Stimulated activated effector memory CD8-positive, alpha-beta T cell treated with anti-CD3 and anti-CD28 coated beads, Interleukin-12 subunit alpha, Interleukin-12 subunit beta, amount 100 ng/mL, for 72 hours (primary cell): ENCODE measurements around the gene NUPR2.
A peak's percentile ranks its signal among the peaks of the same experiment; 100 is the strongest.
"Not testable (repeated sequence)": the region's sequence is repeated elsewhere in the genome, so short reads cannot be mapped to it uniquely, and the experiment has no call there.

Experiments
- ATAC-seq: fragments of 150-1000 bp; cut with Tn5 transposase; 2 replicates; pipeline ENCODE4 v1.10.0; 2021
- DNase-seq, 2 donors: peaks; one replicate each; pipeline ENCODE4 v3.0.0; 2021 to 2022; ENCODE audit warnings: low spot score in 2 of 2
- H3K27ac Mint-ChIP-seq: one replicate; pipeline ENCODE4 v1.8.0; 2022; ENCODE audit warnings: mild to moderate bottlenecking, mixed read lengths
- H3K36me3 Mint-ChIP-seq: one replicate; pipeline ENCODE4 v1.8.0; 2022; ENCODE audit warnings: mild to moderate bottlenecking, mixed read lengths
- H3K4me1 Mint-ChIP-seq: one replicate; pipeline ENCODE4 v1.8.0; 2022; ENCODE audit warnings: mixed read lengths
- H3K4me3 Mint-ChIP-seq: one replicate; pipeline ENCODE4 v1.8.0; 2022; ENCODE audit warnings: mild to moderate bottlenecking, mixed read lengths
- H3K9me3 Mint-ChIP-seq: one replicate; pipeline ENCODE4 v1.8.0; 2022; ENCODE audit warnings: mixed read lengths

Gene NUPR2

DNA sequence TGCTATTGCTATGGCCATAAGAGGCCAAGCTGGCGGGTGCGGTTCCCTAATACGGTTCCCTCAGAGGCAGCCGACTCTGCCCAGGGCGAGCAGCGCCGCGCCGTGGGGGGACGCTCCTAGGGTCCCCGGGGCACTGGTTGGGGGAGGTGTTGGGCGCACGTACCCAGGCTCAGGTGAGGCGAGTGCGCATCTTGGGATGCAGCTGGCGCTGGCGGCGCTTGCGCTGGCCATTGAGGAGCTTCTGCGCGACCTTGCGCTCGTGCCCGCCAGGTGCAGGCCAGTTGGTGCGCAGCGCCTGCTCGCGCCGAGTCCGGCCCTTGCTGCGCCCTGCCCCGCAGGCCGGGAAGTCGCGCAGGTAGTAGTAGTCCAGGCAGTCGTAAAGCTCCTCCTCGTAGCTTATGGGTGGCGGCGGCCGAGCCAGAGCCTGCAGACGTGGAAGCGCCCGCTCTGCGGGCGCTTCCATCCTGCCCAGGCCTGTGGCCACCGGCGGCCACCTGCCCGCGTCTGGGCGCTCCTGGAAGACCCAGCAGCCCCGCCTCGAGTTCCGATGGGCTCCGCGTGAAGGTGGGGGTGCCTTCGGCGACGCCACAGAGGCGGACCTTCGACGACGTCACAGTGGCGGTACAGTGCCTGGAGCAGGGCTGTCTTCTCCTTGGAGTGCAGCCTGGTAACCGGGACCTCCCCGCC lies at the start of gene NUPR2:
NUPR2 (minus strand) TSS at position 566 of the 687 bp plus-strand sequence; CDS start at position 463, 103 bp downstream.
- Mint-ChIP-seq H3K4me3 (no peak within 1 kb of the TSS), H3K4me1 (no peaks in the 10 kb centered on the region), H3K9me3 (no peaks in the 10 kb centered on the region), H3K27ac (no peak within 1 kb of the TSS), H3K36me3 (no peaks in the 10 kb centered on the region)
- DNase-seq (no peak), ATAC-seq (no peak)

DNA sequence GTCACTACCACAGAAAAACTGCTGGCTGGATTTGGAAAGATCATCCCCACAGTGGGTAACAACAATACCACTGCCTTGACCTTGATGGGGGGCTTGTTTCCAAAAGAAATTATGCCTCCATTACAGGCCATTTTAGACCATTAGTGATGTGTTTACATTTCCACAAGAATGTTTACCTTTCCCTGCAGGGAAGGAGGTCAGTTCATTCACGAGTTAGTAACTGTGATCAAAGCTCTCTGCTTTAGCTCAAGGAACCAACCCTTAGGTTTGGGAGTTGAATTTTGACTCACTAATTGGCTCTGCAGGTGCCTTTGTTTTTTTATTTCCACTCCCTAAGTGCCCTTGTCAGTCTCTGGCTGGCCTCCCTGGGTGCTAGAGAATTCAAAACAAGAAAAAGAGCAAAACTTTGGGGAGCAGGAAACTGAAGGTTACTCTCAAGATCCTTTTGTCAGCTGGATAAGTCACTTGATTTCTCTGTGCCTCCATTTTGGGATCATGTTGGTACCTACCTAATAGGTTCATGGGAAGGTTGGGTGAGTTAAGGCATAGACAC lies 41.1 kb upstream of the NUPR2 start:
- DNase-seq = no peak
- Mint-ChIP-seq H3K4me3 (no peak overlapping the region), H3K27ac (no peak overlapping the region), H3K36me3 (no peaks in the 10 kb centered on the region), H3K4me1 (no peaks in the 10 kb centered on the region), H3K9me3 (peaks cover 12% of the 10 kb centered on the region)
- ATAC-seq = no peak

GRCh38 chr7:56131062-56131461 lies 14.8 kb upstream of the NUPR2 start:
- H3K27ac Mint-ChIP-seq, DNase-seq, ATAC-seq, H3K4me3 Mint-ChIP-seq, H3K36me3 Mint-ChIP-seq, H3K4me1 Mint-ChIP-seq, H3K9me3 Mint-ChIP-seq: not testable (repeated sequence)

DNA sequence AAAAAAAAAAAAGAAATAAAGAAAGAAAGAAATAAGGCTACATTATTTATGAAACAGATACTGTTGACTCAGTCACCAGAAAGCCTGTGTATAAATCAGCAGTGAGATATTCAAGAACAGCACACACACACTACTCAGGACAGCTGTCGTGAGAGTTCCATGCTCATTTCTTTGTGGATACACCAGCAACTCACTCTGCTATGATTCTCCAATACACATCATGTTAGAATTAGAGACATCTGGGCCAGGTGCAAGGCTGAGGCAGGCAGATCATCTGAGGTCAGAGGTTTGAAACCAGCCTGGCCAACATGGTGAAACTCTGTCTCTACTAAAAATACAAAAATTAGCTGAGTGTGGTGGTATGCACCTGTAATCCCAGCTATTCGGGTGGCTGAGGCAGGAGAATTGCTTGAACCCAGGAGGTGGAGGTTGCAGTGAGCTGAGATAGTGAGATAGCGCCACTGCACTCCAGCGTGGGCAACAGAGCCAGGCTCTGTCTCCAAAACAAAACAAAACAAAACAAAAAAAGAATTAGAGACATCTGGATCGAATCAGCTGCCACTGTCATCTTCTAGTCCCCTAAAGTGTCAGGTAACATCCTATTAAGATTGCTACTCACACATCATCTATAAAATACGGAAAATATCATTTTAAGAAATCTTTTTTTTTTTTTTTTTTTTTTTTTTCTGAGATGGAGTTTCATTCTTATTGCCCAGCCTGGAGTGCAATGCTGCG lies 11.2 kb upstream of the NUPR2 start:
- no peak overlapping the region for H3K27ac Mint-ChIP-seq
- H3K4me1 Mint-ChIP-seq = no peaks in the 10 kb centered on the region
- DNase-seq (no peak), ATAC-seq (no peak)
- no peaks in the 10 kb centered on the region for H3K9me3 Mint-ChIP-seq
- H3K4me3 Mint-ChIP-seq = no peak overlapping the region
- H3K36me3 Mint-ChIP-seq = no peaks in the 10 kb centered on the region

DNA sequence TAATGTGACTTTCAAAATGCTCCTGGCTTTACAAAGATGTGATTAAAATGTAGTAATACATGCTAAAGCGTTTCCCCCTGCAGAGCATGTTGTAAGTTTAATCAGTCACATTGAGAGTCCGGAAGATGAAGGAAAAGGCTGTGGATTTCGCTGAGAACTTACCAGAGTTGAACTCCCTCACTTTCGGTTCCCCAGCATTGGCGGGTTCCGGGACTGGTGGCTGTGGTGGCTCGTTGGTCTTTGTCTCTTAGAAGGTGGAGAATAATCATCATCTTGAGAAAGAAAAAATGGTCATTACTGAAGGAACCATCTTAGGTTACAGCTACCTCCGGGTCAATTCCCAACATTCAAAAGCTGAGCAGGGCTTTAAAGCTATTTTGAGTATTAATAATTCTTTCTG lies 9.6 kb upstream of the NUPR2 start:
- no peaks in the 10 kb centered on the region for H3K36me3 Mint-ChIP-seq

GRCh38 chr7:56124981-56125380 lies 8.8 kb upstream of the NUPR2 start:
- no peaks in the 10 kb centered on the region for H3K9me3 Mint-ChIP-seq
- DNase-seq = no peak

More for the DNA sequence above, 9.6 kb upstream of the NUPR2 start:
- Mint-ChIP-seq H3K4me1 (no peaks in the 10 kb centered on the region), H3K27ac (no peak overlapping the region), H3K4me3 (no peak overlapping the region), H3K9me3 (no peaks in the 10 kb centered on the region)
- no peak for ATAC-seq
- DNase-seq = no peak

DNA sequence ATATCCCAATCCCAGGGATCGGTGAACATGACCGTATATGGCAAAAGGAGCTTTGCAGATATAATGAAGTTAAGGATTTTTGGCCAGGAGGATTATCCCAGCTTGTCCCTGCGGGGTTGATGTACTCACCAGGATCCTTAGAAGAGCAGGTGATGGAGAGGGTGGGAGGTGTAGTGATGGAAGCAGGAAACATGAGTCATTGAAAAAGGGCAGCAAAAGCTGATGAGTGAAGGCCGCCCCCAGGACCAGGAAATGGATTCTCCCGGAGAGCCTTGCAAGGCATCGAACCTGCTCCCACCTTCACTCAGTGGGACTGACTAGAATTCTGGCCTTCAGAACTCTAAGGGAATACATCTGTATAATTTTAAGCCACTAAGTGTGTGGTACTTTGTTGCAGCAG lies 5.2 kb upstream of the NUPR2 start:
- H3K4me3 Mint-ChIP-seq = no peak overlapping the region
- no peaks in the 10 kb centered on the region for H3K4me1 Mint-ChIP-seq
- no peaks in the 10 kb centered on the region for H3K9me3 Mint-ChIP-seq
- H3K36me3 Mint-ChIP-seq = no peaks in the 10 kb centered on the region
- DNase-seq = no peak
- ATAC-seq = no peak
- no peak overlapping the region for H3K27ac Mint-ChIP-seq

More at GRCh38 chr7:56124981-56125380, 8.8 kb upstream of the NUPR2 start:
- H3K4me1 Mint-ChIP-seq = no peaks in the 10 kb centered on the region
- no peaks in the 10 kb centered on the region for H3K36me3 Mint-ChIP-seq
- H3K27ac Mint-ChIP-seq = no peak overlapping the region
- no peak overlapping the region for H3K4me3 Mint-ChIP-seq
- no peak for ATAC-seq

- H3K4me3 Mint-ChIP-seq, H3K27ac Mint-ChIP-seq, H3K9me3 Mint-ChIP-seq, DNase-seq, ATAC-seq, H3K4me1 Mint-ChIP-seq, H3K36me3 Mint-ChIP-seq: not testable (repeated sequence)
Measured at GRCh38 chr7:56112244-56112643, 4.0 kb downstream of the NUPR2 start.

DNA sequence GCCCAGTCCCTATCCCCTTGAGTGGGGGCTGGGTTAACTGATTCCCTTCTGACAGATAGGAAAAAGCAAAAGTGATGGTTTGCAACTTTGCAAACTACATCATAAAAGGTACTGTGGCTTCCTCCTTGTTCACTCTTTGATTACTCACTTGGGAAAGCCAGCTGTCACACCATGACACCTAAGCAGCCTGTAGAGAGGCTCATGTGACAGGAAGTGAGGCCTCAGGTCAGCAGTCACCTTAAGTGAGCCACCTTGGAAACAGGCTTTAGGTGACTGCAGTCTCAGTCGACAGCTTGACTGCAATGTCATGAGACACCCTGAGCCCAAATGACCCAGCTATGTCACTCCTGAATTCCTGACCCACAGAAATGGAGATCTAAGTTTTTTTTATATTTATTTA lies 5.6 kb downstream of the NUPR2 start:
- DNase-seq (no peak), ATAC-seq (peak; percentile 22)
- Mint-ChIP-seq H3K9me3 (peaks cover 3% of the 10 kb centered on the region), H3K4me1 (peaks cover 21% of the 10 kb centered on the region), H3K4me3 (no peak overlapping the region), H3K27ac (no peak overlapping the region), H3K36me3 (peaks cover 12% of the 10 kb centered on the region)

GRCh38 chr7:56107954-56108258 lies 8.3 kb downstream of the NUPR2 start:
- DNase-seq (no peak), ATAC-seq (no peak)
- no peak overlapping the region for H3K27ac Mint-ChIP-seq
- H3K4me3 Mint-ChIP-seq = peak overlapping the region; percentile 98
- H3K9me3 Mint-ChIP-seq = peaks cover 3% of the 10 kb centered on the region
- H3K36me3 Mint-ChIP-seq = peaks cover 39% of the 10 kb centered on the region
- peaks cover 21% of the 10 kb centered on the region for H3K4me1 Mint-ChIP-seq

DNA sequence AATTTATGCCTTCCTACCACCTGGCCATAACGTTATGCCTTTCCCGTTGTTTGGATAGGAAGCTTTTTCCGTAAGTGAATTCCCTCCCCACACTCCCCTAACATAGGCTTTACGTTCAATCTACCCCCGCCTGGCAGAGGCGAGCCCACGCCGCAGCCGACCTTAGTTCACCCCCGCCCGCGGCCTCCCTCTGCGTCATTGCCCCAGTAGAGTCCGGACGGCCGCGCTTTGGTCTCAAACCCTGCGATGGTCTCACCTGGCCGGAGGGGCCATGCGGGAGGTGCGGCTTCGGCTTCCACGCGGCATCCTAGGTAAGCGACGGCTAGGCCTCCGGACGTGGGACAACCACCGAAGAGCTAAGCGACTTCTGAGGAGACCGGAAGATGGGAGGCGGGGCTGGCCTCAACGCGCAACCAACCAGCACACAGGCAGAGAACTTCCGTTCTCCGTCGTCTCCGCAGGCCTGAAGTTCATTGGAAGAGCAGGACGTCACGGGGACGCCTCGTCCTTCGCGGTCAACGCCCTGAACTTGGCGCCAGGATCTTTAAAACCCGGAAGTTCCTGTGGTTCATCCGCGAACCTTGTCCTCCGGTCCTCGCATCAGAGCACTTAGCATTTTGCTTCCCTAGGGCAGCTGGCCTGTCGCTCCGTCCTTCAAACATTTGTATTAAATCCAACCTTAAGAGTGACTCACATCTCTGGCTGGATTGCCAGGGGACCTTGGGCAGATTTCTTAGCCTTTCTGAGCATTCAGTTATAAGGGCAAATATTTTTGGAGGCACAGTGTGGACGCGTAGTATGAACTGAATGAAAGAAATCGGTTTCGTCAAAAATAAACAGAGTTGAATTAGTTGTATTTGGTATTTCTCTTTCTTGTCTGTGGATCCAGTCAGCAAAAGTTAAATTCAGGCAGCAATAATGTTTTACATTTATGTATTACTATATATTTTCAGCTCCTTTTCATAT lies 9.8 kb downstream of the NUPR2 start, which contains the start of gene CHCHD2:
CHCHD2 (minus strand) TSS at position 369 of the 966 bp plus-strand sequence; CDS start at position 306, 63 bp downstream.
- Mint-ChIP-seq H3K9me3 (peaks cover 3% of the 10 kb centered on the region), H3K4me3 (peak within 1 kb of the TSS; percentile 98), H3K4me1 (peaks cover 21% of the 10 kb centered on the region), H3K27ac (peak within 1 kb of the TSS; percentile 100), H3K36me3 (peaks cover 54% of the 10 kb centered on the region)
- ATAC-seq = peak; percentile 99
- peak; percentile 74 to 93 for DNase-seq

DNA sequence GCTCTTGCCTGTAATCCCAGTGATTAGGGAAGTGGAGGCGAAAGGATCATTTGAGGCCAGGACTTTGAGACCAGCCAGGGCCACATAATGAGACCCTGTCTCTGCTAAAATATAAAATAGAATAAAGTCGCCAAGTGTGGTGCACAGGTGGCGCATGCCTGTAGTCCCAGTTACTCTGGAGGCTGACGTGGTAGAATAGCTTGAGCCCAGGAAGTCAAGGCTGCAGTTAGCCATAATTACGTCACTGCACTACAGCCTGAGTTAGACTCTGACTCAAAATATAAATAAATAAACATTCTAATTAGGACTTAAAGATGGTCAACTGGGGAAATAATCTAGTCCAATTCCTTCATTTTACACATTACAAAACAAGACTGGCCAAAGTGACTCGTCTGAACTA lies 10.7 kb downstream of the NUPR2 start:
- ATAC-seq (peak; percentile 33), DNase-seq (no peak)
- Mint-ChIP-seq H3K36me3 (peaks cover 63% of the 10 kb centered on the region), H3K4me1 (peaks cover 21% of the 10 kb centered on the region), H3K9me3 (peaks cover 3% of the 10 kb centered on the region), H3K27ac (peak overlapping the region; percentile 100), H3K4me3 (peak overlapping the region; percentile 98)

GRCh38 chr7:56104138-56104537 lies 12.1 kb downstream of the NUPR2 start:
- not testable (repeated sequence) for H3K9me3 Mint-ChIP-seq, ATAC-seq, DNase-seq, H3K27ac Mint-ChIP-seq
- Mint-ChIP-seq H3K4me1 (peaks cover 21% of the 10 kb centered on the region), H3K36me3 (peaks cover 77% of the 10 kb centered on the region), H3K4me3 (peak overlapping the region; percentile 98)

- no peaks in the 10 kb centered on the region for H3K9me3 Mint-ChIP-seq
- H3K4me1 Mint-ChIP-seq = no peaks in the 10 kb centered on the region
- ATAC-seq (no peak), DNase-seq (no peak)
- peaks cover 94% of the 10 kb centered on the region for H3K36me3 Mint-ChIP-seq
- no peak overlapping the region for H3K4me3 Mint-ChIP-seq
- no peak overlapping the region for H3K27ac Mint-ChIP-seq
Measured at GRCh38 chr7:56099653-56100052, 16.6 kb downstream of the NUPR2 start.
